IPS DF 4.7 (cell line): ENCODE data around the gene EHBP1L1.

Experiments
- DNase-seq: peaks from one replicate; pipeline ENCODE4 v3.0.0-alpha.2; 2013; ENCODE audit warnings: low spot score; ENCODE audit errors: extremely low read depth

Gene EHBP1L1

DNA sequence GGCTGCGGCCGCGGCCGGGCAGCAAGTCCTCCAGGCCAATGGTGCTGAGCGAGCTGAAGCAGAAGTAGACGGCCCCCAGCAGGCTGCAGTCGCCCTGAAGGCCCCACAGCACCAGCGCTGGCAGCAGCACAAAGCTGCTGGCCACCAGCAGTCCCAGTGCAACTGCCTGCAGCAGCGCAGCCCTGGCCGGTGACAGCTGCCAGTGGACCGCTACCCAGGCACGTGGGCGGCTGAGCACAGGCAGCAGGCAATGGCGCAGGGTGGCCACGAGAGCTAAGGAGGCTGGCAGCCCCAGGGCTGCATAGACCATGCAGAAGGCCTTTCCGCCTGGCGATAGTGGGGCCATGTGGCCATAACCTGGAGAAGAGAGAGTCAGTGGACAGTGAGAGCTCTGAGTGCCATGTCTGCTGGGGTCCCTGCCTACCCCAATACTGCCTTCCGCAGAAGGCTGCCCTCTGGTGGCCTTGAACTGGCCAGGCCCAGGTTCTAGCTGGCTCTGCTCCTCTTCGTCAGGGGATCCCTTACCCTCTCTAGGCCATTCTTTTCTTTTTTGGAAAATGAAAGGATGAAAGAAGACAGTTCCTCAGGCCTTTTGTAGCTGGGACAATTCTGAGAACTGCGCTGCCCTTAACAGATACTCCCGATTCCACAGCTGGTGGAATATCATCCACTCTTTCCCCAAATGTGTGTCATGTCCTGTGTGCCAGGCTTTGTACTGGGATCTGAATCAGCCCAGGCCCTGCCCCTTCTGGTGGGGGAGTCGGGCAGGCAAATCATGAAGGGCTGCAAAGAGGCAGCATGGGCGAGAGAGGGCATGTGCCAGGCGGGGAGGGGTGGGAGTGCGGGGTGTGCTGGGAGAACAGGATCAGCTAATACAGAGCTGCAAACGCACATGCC is 17.9 kb downstream of the EHBP1L1 start:
- no peak for DNase-seq

DNA sequence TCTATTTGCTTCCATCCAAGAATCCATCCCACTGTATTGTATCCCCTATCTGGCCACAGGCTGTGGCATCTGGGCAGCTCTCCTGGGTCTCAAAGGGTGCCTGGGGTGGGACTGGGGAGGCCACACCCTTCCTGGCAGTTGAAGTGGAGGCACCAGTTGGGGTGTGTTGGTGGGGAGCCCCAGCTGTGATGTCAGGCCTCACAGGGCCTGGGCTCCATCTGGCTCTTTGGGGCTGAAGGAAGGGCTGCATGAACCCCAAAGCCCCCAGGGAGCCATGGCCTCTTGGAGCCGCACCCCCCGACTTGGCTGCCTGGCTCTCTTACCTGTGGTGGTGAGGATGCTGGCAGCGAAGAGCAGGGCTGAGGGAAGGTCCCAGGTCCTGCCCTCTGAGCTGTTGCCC is 19.3 kb downstream of the EHBP1L1 start:
- DNase-seq: no peak

DNA sequence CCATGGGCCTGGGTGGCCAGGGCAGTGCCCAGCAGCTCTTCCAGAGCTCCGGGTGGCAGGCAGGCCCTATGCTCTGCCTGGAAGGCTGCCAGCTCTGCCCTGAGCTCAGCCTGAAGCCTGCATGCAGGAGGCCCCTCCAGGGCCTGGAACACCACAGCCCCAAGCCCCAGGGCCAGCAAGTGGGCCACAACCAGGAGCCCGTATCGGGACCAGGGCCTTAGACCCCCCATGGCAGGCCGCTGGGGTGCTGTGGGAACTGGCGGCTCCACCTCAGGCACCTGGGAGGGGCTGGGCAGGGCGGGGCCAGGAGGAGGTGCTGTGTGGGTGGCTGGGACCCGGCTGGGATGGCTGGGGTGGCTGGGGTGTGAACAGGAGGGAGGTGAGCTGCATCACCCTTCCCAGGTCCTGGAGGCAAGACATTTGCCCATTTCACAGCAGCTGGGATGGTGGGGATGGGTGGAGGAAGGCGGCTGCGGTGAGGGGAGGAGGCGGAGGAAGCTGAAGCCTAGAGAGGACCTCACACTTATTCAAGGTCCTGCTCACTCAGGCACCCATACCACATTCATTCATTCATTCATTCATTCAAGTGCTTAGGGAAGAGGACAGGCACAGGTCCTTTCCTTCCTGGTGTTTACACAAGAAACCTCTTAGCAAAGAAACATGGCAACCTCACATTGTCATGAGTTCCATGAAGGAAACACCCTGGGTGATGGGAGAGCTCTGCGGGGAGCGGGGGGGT is 19.9 kb downstream of the EHBP1L1 start, which contains the start of gene KCNK7:
Gene KCNK7 (minus strand): TSS at position 258 of the 739 bp plus-strand sequence. CDS start 28 bp downstream, at position 230.
- DNase-seq: no peak

DNA sequence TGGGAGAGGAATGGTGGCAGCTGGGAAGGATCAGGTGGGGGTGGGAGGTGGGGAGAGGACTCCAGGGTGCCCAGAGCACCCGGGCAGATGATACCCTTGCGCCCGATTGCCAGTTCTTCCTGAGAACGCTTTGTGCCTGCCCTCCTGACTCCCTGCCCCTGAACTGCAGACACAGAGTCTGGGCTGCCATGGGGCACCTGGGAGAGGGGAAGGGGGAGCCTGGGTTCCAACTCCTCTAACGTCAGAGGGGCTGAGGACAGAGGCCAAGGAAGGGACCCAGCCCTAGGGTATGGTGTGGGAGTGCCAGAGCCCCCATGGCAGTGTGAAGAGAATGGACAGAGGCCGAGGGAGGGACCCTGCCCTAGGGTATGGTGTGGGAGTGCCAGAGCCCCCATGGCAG is 20.7 kb downstream of the EHBP1L1 start:
- DNase-seq: no peak

DNA sequence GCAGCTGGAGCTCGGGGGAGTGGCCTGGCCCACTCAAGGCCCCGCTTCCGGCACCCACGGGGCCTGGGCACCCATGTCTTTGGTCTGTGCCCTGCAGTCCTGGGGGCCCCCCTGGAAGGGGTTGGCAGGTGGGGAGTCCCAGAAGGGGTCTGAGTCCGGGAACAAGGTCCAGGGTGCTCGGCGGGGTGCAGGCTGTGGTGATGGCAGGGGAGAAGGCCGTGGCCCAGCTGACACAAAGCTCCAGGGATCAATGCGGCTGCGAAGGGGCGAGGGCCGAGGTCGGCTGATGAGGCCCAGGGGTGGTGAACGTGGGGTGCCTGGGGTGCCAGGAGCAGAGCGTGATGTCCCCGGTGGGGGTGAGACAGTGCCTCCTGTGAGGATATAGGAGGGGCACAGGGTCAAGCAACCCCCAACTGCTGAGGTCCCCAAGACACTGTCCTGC is 22.4 kb downstream of the EHBP1L1 start:
- DNase-seq: no peak

DNA sequence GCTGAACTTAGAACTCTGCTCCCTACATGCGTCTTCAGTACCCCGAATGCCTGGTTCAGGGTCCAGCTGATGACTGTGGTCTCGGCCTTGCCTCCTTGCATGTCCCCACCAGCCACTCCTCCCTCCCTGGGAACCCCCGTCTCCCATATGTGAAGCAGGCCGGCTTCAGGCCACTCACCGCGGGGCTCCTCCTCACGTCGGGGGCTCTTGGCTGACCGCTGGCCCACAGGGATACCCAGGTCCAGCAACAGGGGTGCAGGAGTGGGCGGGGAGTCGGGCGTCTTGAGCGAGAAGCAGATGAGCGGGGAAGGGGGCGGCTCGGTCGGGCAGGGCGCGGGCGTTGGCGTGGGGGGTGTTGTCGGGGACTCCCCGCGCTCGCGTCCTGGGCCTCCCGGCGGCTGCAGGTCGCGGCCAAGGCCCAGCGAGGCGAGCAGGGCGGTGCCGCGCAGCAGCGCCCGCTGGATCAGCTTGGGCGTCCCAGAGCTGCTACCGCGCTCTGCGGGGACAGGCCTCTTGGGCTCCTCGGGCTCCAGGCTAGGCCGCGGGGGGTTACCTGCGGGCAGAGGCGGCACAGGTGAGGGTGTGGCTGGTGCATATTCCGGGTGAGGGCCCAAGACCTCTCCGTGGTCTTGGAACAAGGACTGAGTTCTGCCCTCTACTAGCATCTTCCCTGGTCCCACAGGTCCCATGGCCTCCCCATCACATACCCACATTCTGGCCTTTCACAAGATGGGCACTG is 23.5 kb downstream of the EHBP1L1 start:
- no peak for DNase-seq

DNA sequence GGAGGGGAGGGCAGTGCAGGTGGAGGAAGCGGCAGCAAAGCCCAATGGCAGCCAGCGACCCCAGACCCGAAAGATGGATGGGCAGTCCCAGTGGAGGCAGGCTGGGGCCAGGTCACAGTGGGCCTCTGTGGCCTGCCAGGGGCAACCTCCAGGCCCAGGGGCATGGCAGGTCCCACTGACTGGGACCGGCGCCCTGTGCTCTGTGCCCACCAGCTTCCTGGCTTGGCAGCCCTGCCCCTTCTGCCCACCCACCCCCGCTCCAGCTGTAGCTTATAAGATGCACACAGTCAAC is 24.0 kb downstream of the EHBP1L1 start:
- no peak for DNase-seq

DNA sequence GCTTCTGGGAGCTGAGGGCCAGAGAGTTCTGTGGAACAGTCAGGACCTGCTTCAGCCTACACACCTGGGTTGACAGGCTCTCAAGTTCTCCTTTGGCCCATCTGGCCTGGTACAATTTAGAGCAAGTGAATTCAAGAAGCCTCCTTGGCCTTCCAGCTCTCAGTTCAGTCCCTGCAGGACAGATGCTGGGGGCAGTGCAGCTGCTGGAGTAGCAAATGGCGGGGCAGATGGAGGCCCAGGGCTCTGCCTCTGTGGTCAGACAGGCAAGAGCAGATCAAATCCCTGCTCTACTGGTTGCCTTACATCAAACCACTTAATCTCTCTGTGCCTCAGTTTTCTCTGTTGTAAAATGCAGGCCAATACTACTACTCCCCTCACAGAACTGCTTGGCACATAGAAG is 28.4 kb downstream of the EHBP1L1 start:
- DNase-seq: no peak

DNA sequence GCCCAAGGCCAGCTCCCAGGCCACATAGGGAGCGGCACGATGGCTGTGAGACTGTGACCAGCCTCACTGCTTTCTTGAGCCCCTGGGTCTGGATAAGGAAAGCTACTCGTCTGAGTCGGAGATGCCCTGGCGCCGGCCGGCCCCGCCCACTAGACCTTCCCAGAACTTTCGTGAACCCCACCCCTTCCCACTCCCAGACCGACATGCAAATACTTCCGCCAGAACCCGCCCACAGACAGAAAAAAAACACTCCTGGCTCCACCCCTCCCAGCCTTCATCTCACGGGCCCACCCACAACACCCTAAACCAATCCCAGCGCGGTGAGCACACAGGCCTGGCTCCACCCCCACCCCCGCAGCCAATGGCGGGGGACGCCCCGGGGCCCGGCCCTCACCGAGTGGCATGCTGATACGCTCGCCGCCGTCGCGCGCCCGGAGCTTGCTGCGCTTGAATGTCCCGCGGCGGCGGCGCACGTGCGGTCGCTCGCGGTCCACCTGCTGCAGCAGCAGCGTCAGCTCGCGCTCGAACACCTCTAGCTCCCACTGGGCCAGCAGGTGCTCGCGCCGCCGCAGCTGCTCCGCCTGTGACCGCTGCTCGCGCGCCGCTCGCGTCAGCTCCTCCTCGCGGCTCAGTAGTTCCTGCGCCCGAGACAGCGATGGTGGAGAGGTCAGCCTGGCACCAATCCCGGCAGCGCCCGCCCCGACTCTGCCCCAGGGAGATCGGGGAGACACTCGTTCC is 31.2 kb downstream of the EHBP1L1 start:
- DNase-seq: no peak

DNA sequence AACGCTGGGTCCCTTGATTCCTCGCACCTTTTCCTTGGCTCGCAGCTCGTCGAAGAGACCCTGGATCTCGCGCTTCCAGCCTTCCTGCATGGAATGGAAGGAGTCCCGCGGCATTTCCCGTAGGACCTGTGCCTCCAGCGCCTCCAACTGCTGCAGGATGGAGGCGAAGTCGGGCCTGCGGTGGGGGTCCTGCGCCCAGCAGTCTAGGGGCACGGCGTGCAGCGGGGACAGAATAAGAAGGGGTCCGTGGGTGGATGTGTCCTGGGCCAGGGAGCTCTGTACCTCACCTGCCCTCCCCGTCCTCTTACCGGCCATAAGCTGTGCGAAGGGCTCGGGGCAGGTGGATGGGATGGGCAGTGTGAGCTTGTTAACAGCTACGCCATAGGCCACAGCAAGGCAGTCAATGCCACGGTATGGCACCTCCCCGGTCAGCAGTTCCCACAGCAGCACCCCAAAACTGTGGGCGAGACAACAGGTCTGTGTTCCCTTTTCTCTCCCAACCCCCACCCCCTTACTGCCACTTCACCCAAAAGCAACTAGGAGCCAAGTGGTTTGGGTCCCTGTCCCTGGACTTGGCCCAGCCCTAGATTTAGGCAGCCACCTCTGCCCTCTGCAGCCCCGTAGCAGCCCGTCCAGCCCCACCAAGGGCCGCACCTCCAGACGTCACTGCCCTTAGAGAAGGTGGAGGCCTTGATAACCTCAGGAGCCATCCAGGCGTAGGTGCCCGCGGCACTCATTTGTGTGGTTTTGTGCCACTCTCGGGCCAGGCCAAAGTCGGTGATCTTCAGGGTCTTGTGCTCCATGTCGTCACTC is 32.0 kb downstream of the EHBP1L1 start:
- no peak for DNase-seq

DNA sequence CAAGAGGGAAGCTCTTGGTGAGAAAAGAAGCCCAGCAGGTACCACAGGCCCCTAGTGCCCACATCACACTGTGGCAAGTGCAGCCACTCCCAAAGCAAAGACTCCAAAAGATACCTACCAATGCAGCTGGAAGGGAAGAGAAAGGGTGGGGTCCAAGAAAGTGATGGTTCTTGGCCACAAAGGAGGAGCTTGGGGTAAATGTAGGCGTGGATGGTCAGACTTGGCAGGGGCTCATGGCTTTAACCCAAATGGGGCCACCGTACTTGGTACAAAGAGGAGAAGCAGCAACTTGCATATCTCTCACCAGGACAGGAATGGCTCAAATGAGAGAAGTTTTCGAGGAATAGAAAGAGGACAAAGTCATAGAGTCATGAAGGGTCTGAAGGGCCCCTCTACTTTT is 33.4 kb downstream of the EHBP1L1 start:
- no peak for DNase-seq

DNA sequence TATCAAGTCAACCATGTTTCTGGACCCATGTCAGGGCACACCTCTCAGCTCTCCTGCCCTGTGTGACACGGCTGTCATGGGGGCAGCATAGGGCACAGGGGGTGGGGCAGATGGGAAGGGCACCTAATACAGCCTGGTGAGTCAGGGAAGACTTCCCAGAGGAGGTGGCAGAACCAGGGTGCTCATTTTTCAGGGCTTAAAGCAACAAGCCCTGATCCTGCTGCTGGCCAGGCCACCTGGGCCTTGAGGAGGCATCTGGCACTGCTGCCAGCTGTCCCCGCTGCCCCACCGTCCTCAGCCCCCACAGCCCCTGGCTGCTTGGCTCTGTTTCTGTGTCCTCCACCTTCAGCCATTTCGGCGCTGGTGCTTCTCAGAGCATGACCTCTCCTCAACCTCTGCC is 33.8 kb downstream of the EHBP1L1 start:
- DNase-seq: no peak

DNA sequence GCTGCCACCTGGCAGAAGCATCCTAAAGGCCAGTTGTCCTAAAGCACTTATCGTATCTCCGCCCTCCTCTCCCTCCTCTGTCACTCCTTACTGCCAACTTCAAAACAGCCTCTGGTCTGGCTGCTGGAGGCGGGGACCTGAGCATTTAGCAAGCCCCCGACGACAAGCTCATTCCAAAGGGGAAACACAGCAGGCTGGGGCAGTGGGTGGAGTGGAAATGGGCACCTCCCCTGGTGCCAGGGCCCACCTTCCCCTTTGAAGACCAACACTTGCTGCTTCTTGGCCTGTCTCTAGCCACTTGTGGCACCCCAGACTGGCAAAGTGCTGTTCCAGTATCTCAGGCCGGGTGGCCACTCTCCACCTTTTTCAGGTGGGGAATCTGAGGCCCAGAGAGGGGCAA is 34.6 kb downstream of the EHBP1L1 start:
- DNase-seq: no peak

DNA sequence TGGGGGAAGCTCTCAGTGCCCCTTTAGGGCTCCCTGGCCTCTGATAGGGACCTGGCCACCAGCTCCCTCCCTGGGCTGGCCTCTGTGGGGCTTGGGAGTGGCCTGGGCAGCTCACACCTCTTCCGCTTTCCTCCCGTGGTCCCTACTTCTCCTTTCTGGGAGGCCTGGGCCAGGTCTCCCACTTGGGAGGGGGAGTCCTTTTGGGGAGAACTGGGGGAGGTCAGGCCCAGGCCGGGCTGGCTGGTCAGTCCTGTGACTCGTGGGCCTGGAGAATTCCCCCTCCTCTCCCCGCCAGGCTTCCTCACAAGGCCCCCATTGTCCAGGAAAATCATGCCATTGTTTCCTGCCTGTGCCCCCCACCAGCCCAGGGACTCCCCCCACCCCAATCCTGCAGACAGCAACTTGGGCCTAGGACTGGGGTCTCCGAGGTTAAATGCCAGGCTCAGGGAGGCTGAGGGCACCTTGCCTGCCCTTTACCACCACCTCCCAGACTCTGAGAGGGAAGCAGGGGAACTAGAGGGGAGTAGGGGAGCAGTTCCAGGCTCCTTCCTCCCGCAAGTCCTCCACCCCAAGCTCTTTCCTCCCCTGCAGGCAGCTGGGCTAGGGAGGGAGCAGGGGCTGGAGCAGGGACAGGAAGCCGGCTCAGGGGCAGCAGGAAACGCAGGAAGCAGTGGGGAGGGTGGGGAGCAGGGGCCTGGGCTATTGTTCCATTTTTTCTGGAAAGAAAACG is 35.3 kb downstream of the EHBP1L1 start:
- no peak for DNase-seq

DNA sequence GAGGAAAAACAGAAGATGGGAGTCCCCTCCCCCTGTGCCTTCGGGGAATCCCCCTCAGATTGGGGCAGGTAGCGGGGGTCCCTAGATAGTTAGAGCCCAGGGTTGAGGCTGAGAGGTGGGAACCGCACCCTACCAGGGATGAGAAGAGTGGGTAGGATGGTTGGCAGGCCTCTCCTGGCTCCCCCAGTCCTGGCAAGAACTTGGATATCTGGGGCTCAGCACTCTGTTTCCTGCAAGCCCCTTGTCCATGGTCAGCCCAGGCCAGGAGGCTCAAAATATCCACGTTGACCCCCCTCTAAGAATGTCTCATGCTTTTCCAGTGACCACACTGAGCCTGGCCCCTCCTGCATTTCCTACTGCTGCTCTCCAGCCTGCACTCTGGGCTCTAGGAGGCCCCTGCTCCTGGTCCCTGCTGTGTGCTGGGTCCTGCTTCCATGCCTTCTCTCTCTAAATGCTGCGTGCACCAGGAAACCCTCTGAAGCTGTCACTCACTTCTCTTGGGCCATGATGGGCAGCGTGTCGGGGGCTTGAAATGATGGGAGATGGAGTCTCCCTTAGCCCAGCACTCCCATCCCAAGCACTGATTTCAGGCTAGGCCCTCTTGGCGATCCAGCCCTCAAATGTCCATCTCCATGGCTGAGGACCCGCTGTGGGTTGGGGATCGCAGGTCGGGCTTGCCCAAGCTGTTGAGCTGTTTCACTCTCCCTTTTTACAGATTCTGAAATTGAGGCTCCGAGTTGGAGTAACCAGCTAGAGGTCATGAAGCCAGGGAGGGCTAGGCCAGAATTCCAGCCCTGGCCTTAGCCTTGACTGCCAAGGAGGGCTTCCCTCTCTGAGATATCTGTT is 36.1 kb downstream of the EHBP1L1 start:
- no peak for DNase-seq

DNA sequence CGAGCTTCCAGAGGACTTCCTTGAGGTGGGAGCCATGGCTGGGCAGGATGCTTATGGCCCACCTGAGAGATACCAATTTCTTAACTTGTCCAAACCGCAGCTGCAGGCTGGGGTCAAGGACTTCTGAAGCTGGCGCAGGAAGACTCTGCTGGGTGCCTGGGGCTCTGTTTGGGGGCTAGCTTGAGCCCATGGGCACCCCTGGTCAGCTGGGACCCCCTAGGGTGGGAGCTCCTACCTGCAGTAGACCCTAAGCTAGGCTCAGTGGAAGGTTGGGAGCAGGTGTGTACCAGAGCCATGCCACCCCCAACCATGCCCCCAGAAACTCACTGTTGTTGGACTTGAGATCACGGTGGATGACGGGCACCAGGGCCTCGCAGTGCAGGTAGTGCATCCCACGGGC is 36.8 kb downstream of the EHBP1L1 start:
- no peak for DNase-seq

DNA sequence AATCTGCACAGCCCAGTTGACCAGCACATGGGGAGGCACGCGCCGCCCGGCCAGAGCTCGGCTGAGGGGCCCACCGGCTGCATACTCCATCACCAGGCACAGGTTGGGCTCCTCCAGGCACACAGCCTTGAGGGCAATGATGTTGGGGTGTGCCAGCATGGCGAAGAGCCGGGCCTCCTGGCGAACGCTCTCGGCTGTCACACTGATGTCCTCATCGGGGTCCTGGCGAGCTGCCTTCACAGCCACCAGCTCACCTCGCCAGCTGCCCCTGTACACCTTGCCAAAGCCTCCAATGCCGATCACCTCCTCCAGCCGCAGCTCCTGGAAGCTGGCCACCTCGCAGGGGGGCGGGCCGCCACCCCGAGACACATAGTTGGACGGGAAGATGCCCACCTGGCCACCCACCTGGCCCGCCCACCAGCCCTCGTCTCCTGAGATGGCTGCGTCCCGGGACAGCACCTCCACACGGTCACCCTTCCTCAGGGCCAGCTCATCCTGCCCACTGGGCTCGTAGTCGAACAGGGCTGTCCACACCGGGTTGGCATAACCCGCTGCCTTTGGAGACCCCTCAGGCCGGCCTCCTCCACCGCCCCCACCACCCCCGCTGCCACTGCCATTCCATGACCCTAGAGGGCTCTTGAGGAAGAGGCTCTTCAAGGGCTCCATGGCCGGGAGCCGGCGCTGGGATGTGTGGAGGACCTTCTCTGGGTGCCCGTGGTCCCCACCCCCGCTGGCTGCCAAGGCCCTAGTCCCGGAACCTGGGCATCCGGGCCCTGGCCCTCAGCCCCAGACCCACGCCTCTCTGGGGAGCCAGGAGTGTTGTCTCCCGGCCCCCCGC is 37.5 kb downstream of the EHBP1L1 start:
- DNase-seq: no peak
